ENCODE results near the gene KCNB1.

- TF ChIP-seq CTCF (IDR thresholded peaks at IDR 0.05) (no peak), POLR2AphosphoS5 (IDR thresholded peaks at IDR 0.05) (no peak), POLR2A (IDR thresholded peaks at IDR 0.05) (no peak)
Observed at GRCh38 chr20:49388744-49389143, 93.7 kb downstream of the KCNB1 start.

Data from transverse colon (tissue), 4 donors.